HCT116 (cell line): ENCODE results near the gene GUCY2C. TPM values are rescaled to one million over a fixed set of nuclear protein-coding genes. Genes with fewer than 3 reads are reported as not detected.

ENCODE experiments used
- ATAC-seq: fragments of 200-7000 bp; cut with Tn5 transposase; 2 replicates; pipeline ENCODE4 v1.9.1; 2020; ENCODE audit warnings: mild to moderate bottlenecking, moderate library complexity
- BruUV-seq: library from RNA; stranded (reverse); fragments of 400-500 nt; replicated peaks from 2 replicates; lab custom pipeline; 2021; lab: Mats Ljungman, UMichigan
- CTCF ChIA-PET: fragments of 300-600 bp; sonication (Branson Sonifier 250); formaldehyde crosslinking; loops from one replicate; lab custom pipeline; 2021; ENCODE audit warnings: antibody characterized with exemption; lab: Charles Lee
- POLR2A ChIA-PET: fragments of 300-600, 350-600 bp; sonication (Branson Sonifier 250); formaldehyde crosslinking; loops from one replicate; lab custom pipeline; 2021; ENCODE audit warnings: antibody characterized with exemption; lab: Charles Lee
- RAD21 ChIA-PET, 2 experiments: fragments of 300-600 bp; sonication (Branson Sonifier 250); formaldehyde crosslinking; loops; one replicate each; lab custom pipeline; 2023; ENCODE audit warnings: low total read pairs in 2 of 2; ENCODE audit not compliant: uncharacterized antibody in 2 of 2, unreplicated experiment in 2 of 2, low non-redundant PET in 1 of 2; lab: Charles Lee
- DNase-seq: peaks from one replicate; pipeline ENCODE4 v3.0.0-alpha.2; 2010; ENCODE audit warnings: low read depth, low spot score
- H2AFZ ChIP-seq: fragments of 200-600 bp; shearing (Covaris generic), sonication (generic); 2 replicates; pipeline ENCODE4 v1.6.1; 2017; ENCODE audit warnings: low read depth, mixed run types, mixed read lengths, antibody characterized with exemption, low read length; ENCODE audit not compliant: poor library complexity, severe bottlenecking
- H3K27ac ChIP-seq: 2 replicates; pipeline ENCODE4 v1.5.1; 2012; ENCODE audit warnings: low read depth, low read length
- H3K27me3 ChIP-seq: fragments of 200-600 bp; sonication (generic); 2 replicates; pipeline ENCODE4 v1.6.1; 2016; ENCODE audit warnings: mixed run types, low read length, mixed read lengths; ENCODE audit not compliant: insufficient read depth
- H3K36me3 ChIP-seq, 2 experiments: fragments of 200-500 bp in 1 of 2; fragments of 200-600 bp in 1 of 2; sonication (Bioruptor generic) in 1 of 2; sonication (generic) in 1 of 2; 2 replicates each; pipeline versions ENCODE4 v1.5.1 to v1.6.1; 2014 to 2016; ENCODE audit warnings: low read length in 2 of 2, inconsistent platforms in 1 of 2, mixed read lengths in 1 of 2, mixed run types in 1 of 2; ENCODE audit not compliant: insufficient read depth in 2 of 2, control insufficient read depth in 1 of 2
- H3K4me1 ChIP-seq, 2 experiments: fragments of 200-600 bp in 1 of 2; sonication (generic) in 1 of 2; 2 replicates each; pipeline versions ENCODE4 v1.5.1 to v1.6.1; 2012 to 2017; ENCODE audit warnings: low read length in 2 of 2, inconsistent platforms in 1 of 2, mild to moderate bottlenecking in 1 of 2, mixed read lengths in 1 of 2, mixed run types in 1 of 2, moderate library complexity in 1 of 2; ENCODE audit not compliant: insufficient read depth in 2 of 2, control insufficient read depth in 1 of 2
- H3K4me2 ChIP-seq: fragments of 200-600 bp; sonication (generic); 2 replicates; pipeline ENCODE4 v1.6.1; 2017; ENCODE audit warnings: mixed run types, low read length, mixed read lengths
- H3K4me3 ChIP-seq, 2 experiments: fragments of 200-600 bp in 1 of 2; sonication (generic) in 1 of 2; replicated peaks in 1 of 2; 2 replicates each; pipeline ENCODE4 v1.5.1; 2011 to 2016; ENCODE audit warnings: low read length in 2 of 2, control low read depth in 1 of 2, low read depth in 1 of 2, mild to moderate bottlenecking in 1 of 2, mixed read lengths in 1 of 2, mixed run types in 1 of 2
- H3K79me2 ChIP-seq: fragments of 200-600 bp; sonication (generic); 2 replicates; pipeline ENCODE4 v1.6.1; 2017; ENCODE audit warnings: mild to moderate bottlenecking, mixed run types, low read length, moderate library complexity, mixed read lengths; ENCODE audit not compliant: insufficient read depth
- H3K9ac ChIP-seq: fragments of 200-600 bp; sonication (generic); 2 replicates; pipeline ENCODE4 v1.6.1; 2016; ENCODE audit warnings: low read length, mixed read lengths
- H3K9me2 ChIP-seq: fragments of 200-600 bp; sonication (generic), shearing (Covaris generic); 2 replicates; pipeline ENCODE4 v1.6.1; 2017; ENCODE audit warnings: mixed run types, mild to moderate bottlenecking, moderate library complexity; ENCODE audit not compliant: insufficient read depth
- H3K9me3 ChIP-seq, 2 experiments: fragments of 200-500 bp in 1 of 2; fragments of 200-600 bp in 1 of 2; sonication (Bioruptor generic) in 1 of 2; sonication (generic) in 1 of 2; 2 replicates each; pipeline ENCODE4 v1.6.1; 2014 to 2017; ENCODE audit warnings: low read length in 2 of 2, mixed read lengths in 2 of 2, inconsistent platforms in 1 of 2, low read depth in 1 of 2, mild to moderate bottlenecking in 1 of 2, mixed run types in 1 of 2, moderate library complexity in 1 of 2; ENCODE audit not compliant: control insufficient read depth in 1 of 2, insufficient read depth in 1 of 2
- H4K20me1 ChIP-seq: fragments of 200-600 bp; sonication (generic), shearing (Covaris generic); 2 replicates; pipeline ENCODE4 v1.6.1; 2017; ENCODE audit warnings: mixed run types, mild to moderate bottlenecking, moderate library complexity; ENCODE audit not compliant: insufficient read depth
- EZH2 ChIP-seq: fragments of 200-600 bp; sonication (generic); IDR thresholded peaks from 2 replicates; pipeline ENCODE4 v1.6.1; 2017; ENCODE audit warnings: antibody characterized with exemption, mixed run types
- FOSL1 ChIP-seq: IDR thresholded peaks from 2 replicates; pipeline ENCODE4 v1.6.1; 2012; ENCODE audit warnings: low read depth
- TCF7L2 ChIP-seq: IDR thresholded peaks from 2 replicates; pipeline ENCODE4 v1.7.0; 2011; ENCODE audit warnings: borderline replicate concordance, inconsistent platforms; ENCODE audit not compliant: insufficient read depth, insufficient read length; ENCODE audit errors: extremely low read depth
- ZNF274 ChIP-seq: fragments of 200-500 bp; sonication (Bioruptor generic); IDR thresholded peaks from 2 replicates; pipeline ENCODE4 v1.6.1; 2014; ENCODE audit warnings: mild to moderate bottlenecking, low read depth, low read length, inconsistent platforms
- intact Hi-C: fragments of 100-400 bp; cut with micrococcal nuclease; formaldehyde crosslinking; loops from 2 replicates; pipeline ENCODE4 v1.10.0; 2022
- total RNA-seq: library from RNA; stranded (reverse); gene quantifications from one replicate; pipeline ENCODE4 v1.2.1, GENCODE V29; 2021; ENCODE audit not compliant: unreplicated experiment
- TF ChIP-seq, protein P1 (sequence below): IDR thresholded peaks from 2 replicates; pipeline ENCODE4 v1.6.1; 2012
- TF ChIP-seq, protein P2 (sequence below): IDR thresholded peaks from 2 replicates; pipeline ENCODE4 v1.6.1; 2011; ENCODE audit warnings: mild to moderate bottlenecking, low read length, moderate library complexity; ENCODE audit not compliant: insufficient replicate concordance; ENCODE audit errors: extremely low read depth
- TF ChIP-seq, protein P3 (sequence below): IDR thresholded peaks from 2 replicates; pipeline ENCODE4 v1.6.1; 2012

The GUCY2C gene
- total RNA-seq, 1 experiment from 2014 or later = not detected

DNA sequence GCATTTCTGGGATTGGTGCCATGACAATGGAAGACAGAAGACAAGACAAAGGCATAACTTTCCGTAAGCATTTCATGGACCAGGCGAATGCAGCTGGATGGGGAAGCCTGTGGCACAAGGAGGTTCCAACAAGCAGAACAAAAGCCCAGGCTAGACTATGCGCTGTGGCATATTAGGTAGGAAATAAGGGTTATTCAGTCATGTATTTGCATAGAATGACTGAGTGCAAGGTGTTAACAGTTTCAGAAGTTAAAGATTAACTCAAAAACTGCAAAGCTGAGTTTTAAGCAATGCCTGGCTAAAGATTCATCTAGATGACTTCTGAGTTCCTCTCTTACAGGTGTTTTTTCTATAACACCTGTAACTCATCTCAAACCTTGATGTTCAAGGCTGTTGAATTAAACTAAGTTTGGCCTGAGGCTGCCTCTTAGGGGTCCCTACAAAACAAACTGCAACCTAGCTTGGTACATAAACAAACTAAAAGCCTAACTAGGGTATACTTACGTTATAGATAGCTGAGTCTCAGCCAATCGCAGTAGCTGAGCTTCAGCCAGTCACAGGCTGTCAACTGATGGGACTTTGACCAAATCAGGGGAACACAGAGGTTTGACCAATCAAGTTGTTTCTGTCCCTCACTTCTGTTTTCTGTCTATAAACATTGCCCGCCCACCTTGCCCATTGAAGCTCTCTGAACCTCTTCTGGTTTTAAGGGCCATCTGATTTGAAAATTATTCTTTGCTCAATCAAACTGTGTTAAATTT, 76.5 kb downstream of the GUCY2C start:
- H3K4me3 ChIP-seq = no peak overlapping the region
- TF ChIP-seq, protein P1, sequence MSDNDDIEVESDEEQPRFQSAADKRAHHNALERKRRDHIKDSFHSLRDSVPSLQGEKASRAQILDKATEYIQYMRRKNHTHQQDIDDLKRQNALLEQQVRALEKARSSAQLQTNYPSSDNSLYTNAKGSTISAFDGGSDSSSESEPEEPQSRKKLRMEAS = no peak
- no peak for TF ChIP-seq FOSL1
- no peak for TF ChIP-seq TCF7L2
- TF ChIP-seq, protein P2, sequence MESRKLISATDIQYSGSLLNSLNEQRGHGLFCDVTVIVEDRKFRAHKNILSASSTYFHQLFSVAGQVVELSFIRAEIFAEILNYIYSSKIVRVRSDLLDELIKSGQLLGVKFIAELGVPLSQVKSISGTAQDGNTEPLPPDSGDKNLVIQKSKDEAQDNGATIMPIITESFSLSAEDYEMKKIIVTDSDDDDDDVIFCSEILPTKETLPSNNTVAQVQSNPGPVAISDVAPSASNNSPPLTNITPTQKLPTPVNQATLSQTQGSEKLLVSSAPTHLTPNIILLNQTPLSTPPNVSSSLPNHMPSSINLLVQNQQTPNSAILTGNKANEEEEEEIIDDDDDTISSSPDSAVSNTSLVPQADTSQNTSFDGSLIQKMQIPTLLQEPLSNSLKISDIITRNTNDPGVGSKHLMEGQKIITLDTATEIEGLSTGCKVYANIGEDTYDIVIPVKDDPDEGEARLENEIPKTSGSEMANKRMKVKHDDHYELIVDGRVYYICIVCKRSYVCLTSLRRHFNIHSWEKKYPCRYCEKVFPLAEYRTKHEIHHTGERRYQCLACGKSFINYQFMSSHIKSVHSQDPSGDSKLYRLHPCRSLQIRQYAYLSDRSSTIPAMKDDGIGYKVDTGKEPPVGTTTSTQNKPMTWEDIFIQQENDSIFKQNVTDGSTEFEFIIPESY = no peak
- TF ChIP-seq EZH2 = no peak
- TF ChIP-seq, protein P3, sequence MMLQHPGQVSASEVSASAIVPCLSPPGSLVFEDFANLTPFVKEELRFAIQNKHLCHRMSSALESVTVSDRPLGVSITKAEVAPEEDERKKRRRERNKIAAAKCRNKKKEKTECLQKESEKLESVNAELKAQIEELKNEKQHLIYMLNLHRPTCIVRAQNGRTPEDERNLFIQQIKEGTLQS = no peak
- no peak for TF ChIP-seq ZNF274
- POLR2A ChIA-PET = no interaction called here
- no peaks in the 10 kb centered on the region for H3K79me2 ChIP-seq
- no peaks in the 10 kb centered on the region for H4K20me1 ChIP-seq
- no peaks in the 10 kb centered on the region for H3K9me2 ChIP-seq
- intact Hi-C loops = loop anchor here (1.0 to 2.0 kb wide), 2 partner anchors 106 to 381 kb away; no protein-coding TSS in a partner anchor
- H2AFZ ChIP-seq = no peak overlapping the region
- H3K4me2 ChIP-seq = no peak overlapping the region
- H3K27me3 ChIP-seq = no peaks in the 10 kb centered on the region
- RAD21 ChIA-PET = no interaction called here
- H3K4me1 ChIP-seq = no peaks in the 10 kb centered on the region
- no peak for DNase-seq
- H3K27ac ChIP-seq = no peak overlapping the region
- no peak overlapping the region for H3K9ac ChIP-seq
- H3K36me3 ChIP-seq = no peaks in the 10 kb centered on the region
- BruUV-seq = no TSS peak
- CTCF ChIA-PET = interaction anchor here (0.8 to 3.0 kb wide), 4 partner anchors 45 to 382 kb away, joined by 3 to 26 read pairs (median 4); no protein-coding TSS in a partner anchor
- ATAC-seq = no peak
- H3K9me3 ChIP-seq = no peaks in the 10 kb centered on the region
